GM23338 (cell line): Measurements from ENCODE around the gene WIPF3. TPM values are rescaled to one million over a fixed set of nuclear protein-coding genes. Genes with fewer than 3 reads are reported as not detected.

Experiments
- ATAC-seq: fragments of 200-7000 bp; cut with Tn5 transposase; 3 replicates; pipeline ENCODE4 v1.9.1; 2020
- DNase-seq: peaks from one replicate; pipeline ENCODE4 v3.0.0-alpha.2; 2015; ENCODE audit warnings: low spot score
- H2AFZ ChIP-seq: fragments of 200-600 bp; sonication (generic); 2 replicates; pipeline ENCODE4 v1.8.0; 2016; ENCODE audit warnings: antibody characterized with exemption, mild to moderate bottlenecking, moderate library complexity
- H3F3A ChIP-seq: fragments of 200-600 bp; sonication (generic); replicated peaks from 2 replicates; pipeline ENCODE4 v1.8.0; 2017; ENCODE audit warnings: antibody characterized with exemption, mixed run types, low read depth
- H3K27ac ChIP-seq: fragments of 200-600 bp; sonication (generic); 2 replicates; pipeline ENCODE4 v1.6.1; 2016; ENCODE audit warnings: low read depth
- H3K27me3 ChIP-seq: fragments of 200-600 bp; sonication (generic); 2 replicates; pipeline ENCODE4 v1.8.0; 2016; ENCODE audit warnings: mild to moderate bottlenecking, mixed run types, moderate library complexity; ENCODE audit not compliant: insufficient read depth
- H3K36me3 ChIP-seq: fragments of 200-600 bp; sonication (generic); 2 replicates; pipeline ENCODE4 v1.8.0; 2016; ENCODE audit warnings: mild to moderate bottlenecking; ENCODE audit not compliant: insufficient read depth
- H3K4me1 ChIP-seq: fragments of 200-600 bp; sonication (generic); 2 replicates; pipeline ENCODE4 v1.8.0; 2016; ENCODE audit warnings: mild to moderate bottlenecking, moderate library complexity; ENCODE audit not compliant: insufficient read depth
- H3K4me2 ChIP-seq: fragments of 200-600 bp; sonication (generic); 2 replicates; pipeline ENCODE4 v1.7.1; 2017; ENCODE audit warnings: mixed run types
- H3K4me3 ChIP-seq: fragments of 200-600 bp; sonication (generic); 2 replicates; pipeline ENCODE4 v1.6.1; 2016; ENCODE audit warnings: mixed run types
- H3K79me2 ChIP-seq: fragments of 200-600 bp; sonication (generic); replicated peaks from 2 replicates; pipeline ENCODE4 v1.8.0; 2017; ENCODE audit warnings: mild to moderate bottlenecking; ENCODE audit not compliant: insufficient read depth
- H3K9me2 ChIP-seq: fragments of 200-600 bp; sonication (generic); 2 replicates; pipeline ENCODE4 v1.8.0; 2017; ENCODE audit not compliant: insufficient read depth
- H4K20me1 ChIP-seq: fragments of 200-600 bp; sonication (generic); replicated peaks from 2 replicates; pipeline ENCODE4 v1.8.0; 2017; ENCODE audit warnings: mild to moderate bottlenecking; ENCODE audit not compliant: insufficient read depth
- H3K27ac Mint-ChIP-seq: 2 replicates; pipeline ENCODE4 v1.8.0; 2020; ENCODE audit warnings: inconsistent platforms, mild to moderate bottlenecking, moderate library complexity, mixed read lengths
- H3K27me3 Mint-ChIP-seq: 3 replicates; pipeline ENCODE4 v1.8.0; 2022; ENCODE audit warnings: low read depth, mild to moderate bottlenecking, moderate library complexity, mixed read lengths, inconsistent platforms; ENCODE audit not compliant: insufficient read depth, poor library complexity
- H3K36me3 Mint-ChIP-seq: 3 replicates; pipeline ENCODE4 v1.8.0; 2021; ENCODE audit warnings: low read depth, mild to moderate bottlenecking, inconsistent platforms, moderate library complexity, mixed read lengths
- H3K4me1 Mint-ChIP-seq: 3 replicates; pipeline ENCODE4 v1.8.0; 2020; ENCODE audit warnings: mild to moderate bottlenecking, inconsistent platforms, mixed read lengths
- H3K4me3 Mint-ChIP-seq: 3 replicates; pipeline ENCODE4 v1.8.0; 2021; ENCODE audit warnings: moderate library complexity, mild to moderate bottlenecking, inconsistent platforms, mixed read lengths
- H3K9me3 Mint-ChIP-seq: 3 replicates; pipeline ENCODE4 v1.8.0; 2020; ENCODE audit warnings: moderate library complexity, mild to moderate bottlenecking, inconsistent platforms, mixed read lengths
- CREB1 ChIP-seq: fragments of 250-450 bp; sonication (Bioruptor Pico); IDR thresholded peaks from 2 replicates; pipeline ENCODE4 v1.5.0; 2020; ENCODE audit warnings: low read depth, mild to moderate bottlenecking, moderate library complexity
- EZH2 ChIP-seq: fragments of 200-600 bp; sonication (generic); IDR thresholded peaks from one replicate; pipeline ENCODE4 v1.8.0; 2017; ENCODE audit warnings: antibody characterized with exemption, mild to moderate bottlenecking, low read depth; ENCODE audit not compliant: unreplicated experiment
- EZH2phosphoT487 ChIP-seq: fragments of 200-600 bp; sonication (generic); IDR thresholded peaks from one replicate; pipeline ENCODE4 v1.8.1; 2018; ENCODE audit warnings: antibody characterized with exemption; ENCODE audit not compliant: unreplicated experiment
- JUNB ChIP-seq: IDR thresholded peaks from one replicate; pipeline ENCODE4 v1.6.1; 2016; ENCODE audit warnings: antibody characterized with exemption; ENCODE audit not compliant: unreplicated experiment
- NANOG ChIP-seq: IDR thresholded peaks from 2 replicates; pipeline ENCODE4 v1.6.1; 2016; ENCODE audit warnings: antibody characterized with exemption, borderline replicate concordance
- POLR2AphosphoS5 ChIP-seq: IDR thresholded peaks from 2 replicates; pipeline ENCODE4 v1.6.1; 2016; ENCODE audit warnings: antibody characterized with exemption, low read depth
- ZNF114 ChIP-seq: fragments of 250-450 bp; sonication (Bioruptor Pico); IDR thresholded peaks from 2 replicates; pipeline ENCODE4 v1.5.0; 2020; ENCODE audit warnings: mild to moderate bottlenecking, moderate library complexity
- ZNF331 ChIP-seq: fragments of 250-450 bp; sonication (Bioruptor Pico); IDR thresholded peaks from 2 replicates; pipeline ENCODE4 v1.5.0; 2020; ENCODE audit warnings: low read depth, mild to moderate bottlenecking, moderate library complexity
- polyA plus RNA-seq: library from polyadenylated mRNA; unstranded; fragments of >200 nt; fragmentation: Nextera tagmentation; extraction: Ambion mirVana; gene quantifications from 2 replicates; pipeline ENCODE4 v1.2.1, GENCODE V29; 2016
- total RNA-seq: library from RNA; depleted of rRNA; stranded (reverse); fragments of >200 nt; shearing (Covaris generic); gene quantifications from 2 replicates; pipeline ENCODE4 v1.2.3, GENCODE V29; 2014
- TF ChIP-seq, protein P1 (sequence below): IDR thresholded peaks from 2 replicates; pipeline ENCODE4 v1.6.1; 2016; ENCODE audit warnings: antibody characterized with exemption
- TF ChIP-seq, protein P2 (sequence below): IDR thresholded peaks from one replicate; pipeline ENCODE4 v1.6.1; 2018; ENCODE audit warnings: antibody characterized with exemption; ENCODE audit not compliant: unreplicated experiment
- TF ChIP-seq, protein P3 (sequence below), 2 experiments: fragments of 200-600 bp in 1 of 2; sonication (generic) in 1 of 2; conservative IDR thresholded peaks; 2 replicates each; pipeline versions ENCODE4 v1.5.1 to v1.6.1; 2016 to 2017; ENCODE audit warnings: antibody characterized with exemption in 2 of 2, low read depth in 2 of 2, mild to moderate bottlenecking in 2 of 2, moderate library complexity in 1 of 2
- TF ChIP-seq, protein P4 (sequence below): fragments of 250-450 bp; sonication (Bioruptor Pico); IDR thresholded peaks from 2 replicates; pipeline ENCODE4 v1.5.0; 2020; ENCODE audit warnings: mild to moderate bottlenecking, moderate library complexity

Gene WIPF3
- total and polyA plus RNA-seq, 2 experiments from 2014 or later = 5.7 to 11.4 TPM

DNA sequence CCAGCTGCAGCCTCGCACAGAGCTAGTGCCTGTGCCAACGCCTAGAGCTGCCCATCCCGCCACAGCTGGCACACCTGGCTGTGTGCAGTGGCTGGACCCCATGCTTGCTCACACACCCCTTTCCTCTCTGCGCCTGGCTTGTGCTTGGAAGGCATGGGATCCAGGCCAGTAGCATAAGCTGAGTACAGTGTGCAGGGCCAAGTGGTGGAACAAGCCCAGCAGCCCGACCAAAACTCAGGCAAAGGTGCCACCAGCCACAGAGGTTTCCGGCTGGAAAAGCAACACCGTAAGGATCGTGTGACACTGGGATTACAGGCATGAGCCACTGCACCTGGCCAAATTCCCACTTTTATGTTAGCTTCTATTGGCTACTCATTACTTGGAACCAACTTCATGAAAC, 144.9 kb downstream of the WIPF3 start:
- ATAC-seq (no peak), DNase-seq (no peak)
- Histone ChIP-seq H3F3A (no peaks in the 10 kb centered on the region), H3K27me3 (no peaks in the 10 kb centered on the region), H3K9me2 (no peaks in the 10 kb centered on the region), H3K79me2 (peaks cover 1% of the 10 kb centered on the region), H3K4me2 (no peak overlapping the region), H3K4me1 (peaks cover under 1% of the 10 kb centered on the region; the same call in 1 of the 2 replicates), H3K36me3 (peaks cover 16% of the 10 kb centered on the region), H3K4me3 (no peak overlapping the region), H2AFZ (no peak overlapping the region), H4K20me1 (no peaks in the 10 kb centered on the region; the same call in 1 of the 2 replicates), H3K27ac (no peak overlapping the region)
- H3K9me3 Mint-ChIP-seq = peaks cover 7% of the 10 kb centered on the region
- peaks cover 50% of the 10 kb centered on the region for H3K36me3 Mint-ChIP-seq
- H3K27ac Mint-ChIP-seq = no peak overlapping the region
- peaks cover 6% of the 10 kb centered on the region; the same call in 2 of the 3 replicates for H3K4me1 Mint-ChIP-seq
- no peak overlapping the region for H3K4me3 Mint-ChIP-seq
- TF ChIP-seq, protein P1, sequence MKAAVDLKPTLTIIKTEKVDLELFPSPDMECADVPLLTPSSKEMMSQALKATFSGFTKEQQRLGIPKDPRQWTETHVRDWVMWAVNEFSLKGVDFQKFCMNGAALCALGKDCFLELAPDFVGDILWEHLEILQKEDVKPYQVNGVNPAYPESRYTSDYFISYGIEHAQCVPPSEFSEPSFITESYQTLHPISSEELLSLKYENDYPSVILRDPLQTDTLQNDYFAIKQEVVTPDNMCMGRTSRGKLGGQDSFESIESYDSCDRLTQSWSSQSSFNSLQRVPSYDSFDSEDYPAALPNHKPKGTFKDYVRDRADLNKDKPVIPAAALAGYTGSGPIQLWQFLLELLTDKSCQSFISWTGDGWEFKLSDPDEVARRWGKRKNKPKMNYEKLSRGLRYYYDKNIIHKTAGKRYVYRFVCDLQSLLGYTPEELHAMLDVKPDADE = no peak
- TF ChIP-seq, protein P2, sequence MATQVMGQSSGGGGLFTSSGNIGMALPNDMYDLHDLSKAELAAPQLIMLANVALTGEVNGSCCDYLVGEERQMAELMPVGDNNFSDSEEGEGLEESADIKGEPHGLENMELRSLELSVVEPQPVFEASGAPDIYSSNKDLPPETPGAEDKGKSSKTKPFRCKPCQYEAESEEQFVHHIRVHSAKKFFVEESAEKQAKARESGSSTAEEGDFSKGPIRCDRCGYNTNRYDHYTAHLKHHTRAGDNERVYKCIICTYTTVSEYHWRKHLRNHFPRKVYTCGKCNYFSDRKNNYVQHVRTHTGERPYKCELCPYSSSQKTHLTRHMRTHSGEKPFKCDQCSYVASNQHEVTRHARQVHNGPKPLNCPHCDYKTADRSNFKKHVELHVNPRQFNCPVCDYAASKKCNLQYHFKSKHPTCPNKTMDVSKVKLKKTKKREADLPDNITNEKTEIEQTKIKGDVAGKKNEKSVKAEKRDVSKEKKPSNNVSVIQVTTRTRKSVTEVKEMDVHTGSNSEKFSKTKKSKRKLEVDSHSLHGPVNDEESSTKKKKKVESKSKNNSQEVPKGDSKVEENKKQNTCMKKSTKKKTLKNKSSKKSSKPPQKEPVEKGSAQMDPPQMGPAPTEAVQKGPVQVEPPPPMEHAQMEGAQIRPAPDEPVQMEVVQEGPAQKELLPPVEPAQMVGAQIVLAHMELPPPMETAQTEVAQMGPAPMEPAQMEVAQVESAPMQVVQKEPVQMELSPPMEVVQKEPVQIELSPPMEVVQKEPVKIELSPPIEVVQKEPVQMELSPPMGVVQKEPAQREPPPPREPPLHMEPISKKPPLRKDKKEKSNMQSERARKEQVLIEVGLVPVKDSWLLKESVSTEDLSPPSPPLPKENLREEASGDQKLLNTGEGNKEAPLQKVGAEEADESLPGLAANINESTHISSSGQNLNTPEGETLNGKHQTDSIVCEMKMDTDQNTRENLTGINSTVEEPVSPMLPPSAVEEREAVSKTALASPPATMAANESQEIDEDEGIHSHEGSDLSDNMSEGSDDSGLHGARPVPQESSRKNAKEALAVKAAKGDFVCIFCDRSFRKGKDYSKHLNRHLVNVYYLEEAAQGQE = no peak
- TF ChIP-seq ZNF331 (no peak), EZH2 (no peak), POLR2AphosphoS5 (no peak), CREB1 (CRISPR knock-in tag) (no peak), EZH2phosphoT487 (no peak), NANOG (no peak), ZNF114 (CRISPR knock-in tag) (no peak), JUNB (no peak)
- TF ChIP-seq, protein P3, sequence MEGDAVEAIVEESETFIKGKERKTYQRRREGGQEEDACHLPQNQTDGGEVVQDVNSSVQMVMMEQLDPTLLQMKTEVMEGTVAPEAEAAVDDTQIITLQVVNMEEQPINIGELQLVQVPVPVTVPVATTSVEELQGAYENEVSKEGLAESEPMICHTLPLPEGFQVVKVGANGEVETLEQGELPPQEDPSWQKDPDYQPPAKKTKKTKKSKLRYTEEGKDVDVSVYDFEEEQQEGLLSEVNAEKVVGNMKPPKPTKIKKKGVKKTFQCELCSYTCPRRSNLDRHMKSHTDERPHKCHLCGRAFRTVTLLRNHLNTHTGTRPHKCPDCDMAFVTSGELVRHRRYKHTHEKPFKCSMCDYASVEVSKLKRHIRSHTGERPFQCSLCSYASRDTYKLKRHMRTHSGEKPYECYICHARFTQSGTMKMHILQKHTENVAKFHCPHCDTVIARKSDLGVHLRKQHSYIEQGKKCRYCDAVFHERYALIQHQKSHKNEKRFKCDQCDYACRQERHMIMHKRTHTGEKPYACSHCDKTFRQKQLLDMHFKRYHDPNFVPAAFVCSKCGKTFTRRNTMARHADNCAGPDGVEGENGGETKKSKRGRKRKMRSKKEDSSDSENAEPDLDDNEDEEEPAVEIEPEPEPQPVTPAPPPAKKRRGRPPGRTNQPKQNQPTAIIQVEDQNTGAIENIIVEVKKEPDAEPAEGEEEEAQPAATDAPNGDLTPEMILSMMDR (conservative IDR thresholded peaks at IDR 0.05; ENCODE audit: low read depth in 2 of 2) = no peak
- TF ChIP-seq, protein P4, sequence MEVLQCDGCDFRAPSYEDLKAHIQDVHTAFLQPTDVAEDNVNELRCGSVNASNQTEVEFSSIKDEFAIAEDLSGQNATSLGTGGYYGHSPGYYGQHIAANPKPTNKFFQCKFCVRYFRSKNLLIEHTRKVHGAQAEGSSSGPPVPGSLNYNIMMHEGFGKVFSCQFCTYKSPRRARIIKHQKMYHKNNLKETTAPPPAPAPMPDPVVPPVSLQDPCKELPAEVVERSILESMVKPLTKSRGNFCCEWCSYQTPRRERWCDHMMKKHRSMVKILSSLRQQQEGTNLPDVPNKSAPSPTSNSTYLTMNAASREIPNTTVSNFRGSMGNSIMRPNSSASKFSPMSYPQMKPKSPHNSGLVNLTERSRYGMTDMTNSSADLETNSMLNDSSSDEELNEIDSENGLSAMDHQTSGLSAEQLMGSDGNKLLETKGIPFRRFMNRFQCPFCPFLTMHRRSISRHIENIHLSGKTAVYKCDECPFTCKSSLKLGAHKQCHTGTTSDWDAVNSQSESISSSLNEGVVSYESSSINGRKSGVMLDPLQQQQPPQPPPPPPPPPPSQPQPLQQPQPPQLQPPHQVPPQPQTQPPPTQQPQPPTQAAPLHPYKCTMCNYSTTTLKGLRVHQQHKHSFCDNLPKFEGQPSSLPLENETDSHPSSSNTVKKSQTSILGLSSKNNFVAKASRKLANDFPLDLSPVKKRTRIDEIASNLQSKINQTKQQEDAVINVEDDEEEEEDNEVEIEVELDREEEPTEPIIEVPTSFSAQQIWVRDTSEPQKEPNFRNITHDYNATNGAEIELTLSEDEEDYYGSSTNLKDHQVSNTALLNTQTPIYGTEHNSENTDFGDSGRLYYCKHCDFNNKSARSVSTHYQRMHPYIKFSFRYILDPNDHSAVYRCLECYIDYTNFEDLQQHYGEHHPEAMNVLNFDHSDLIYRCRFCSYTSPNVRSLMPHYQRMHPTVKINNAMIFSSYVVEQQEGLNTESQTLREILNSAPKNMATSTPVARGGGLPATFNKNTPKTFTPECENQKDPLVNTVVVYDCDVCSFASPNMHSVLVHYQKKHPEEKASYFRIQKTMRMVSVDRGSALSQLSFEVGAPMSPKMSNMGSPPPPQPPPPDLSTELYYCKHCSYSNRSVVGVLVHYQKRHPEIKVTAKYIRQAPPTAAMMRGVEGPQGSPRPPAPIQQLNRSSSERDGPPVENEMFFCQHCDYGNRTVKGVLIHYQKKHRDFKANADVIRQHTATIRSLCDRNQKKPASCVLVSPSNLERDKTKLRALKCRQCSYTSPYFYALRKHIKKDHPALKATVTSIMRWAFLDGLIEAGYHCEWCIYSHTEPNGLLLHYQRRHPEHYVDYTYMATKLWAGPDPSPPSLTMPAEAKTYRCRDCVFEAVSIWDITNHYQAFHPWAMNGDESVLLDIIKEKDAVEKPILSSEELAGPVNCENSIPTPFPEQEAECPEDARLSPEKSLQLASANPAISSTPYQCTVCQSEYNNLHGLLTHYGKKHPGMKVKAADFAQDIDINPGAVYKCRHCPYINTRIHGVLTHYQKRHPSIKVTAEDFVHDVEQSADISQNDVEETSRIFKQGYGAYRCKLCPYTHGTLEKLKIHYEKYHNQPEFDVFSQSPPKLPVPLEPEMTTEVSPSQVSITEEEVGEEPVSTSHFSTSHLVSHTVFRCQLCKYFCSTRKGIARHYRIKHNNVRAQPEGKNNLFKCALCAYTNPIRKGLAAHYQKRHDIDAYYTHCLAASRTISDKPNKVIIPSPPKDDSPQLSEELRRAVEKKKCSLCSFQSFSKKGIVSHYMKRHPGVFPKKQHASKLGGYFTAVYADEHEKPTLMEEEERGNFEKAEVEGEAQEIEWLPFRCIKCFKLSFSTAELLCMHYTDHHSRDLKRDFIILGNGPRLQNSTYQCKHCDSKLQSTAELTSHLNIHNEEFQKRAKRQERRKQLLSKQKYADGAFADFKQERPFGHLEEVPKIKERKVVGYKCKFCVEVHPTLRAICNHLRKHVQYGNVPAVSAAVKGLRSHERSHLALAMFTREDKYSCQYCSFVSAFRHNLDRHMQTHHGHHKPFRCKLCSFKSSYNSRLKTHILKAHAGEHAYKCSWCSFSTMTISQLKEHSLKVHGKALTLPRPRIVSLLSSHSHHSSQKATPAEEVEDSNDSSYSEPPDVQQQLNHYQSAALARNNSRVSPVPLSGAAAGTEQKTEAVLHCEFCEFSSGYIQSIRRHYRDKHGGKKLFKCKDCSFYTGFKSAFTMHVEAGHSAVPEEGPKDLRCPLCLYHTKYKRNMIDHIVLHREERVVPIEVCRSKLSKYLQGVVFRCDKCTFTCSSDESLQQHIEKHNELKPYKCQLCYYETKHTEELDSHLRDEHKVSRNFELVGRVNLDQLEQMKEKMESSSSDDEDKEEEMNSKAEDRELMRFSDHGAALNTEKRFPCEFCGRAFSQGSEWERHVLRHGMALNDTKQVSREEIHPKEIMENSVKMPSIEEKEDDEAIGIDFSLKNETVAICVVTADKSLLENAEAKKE (CRISPR knock-in tag) = no peak
- no peaks in the 10 kb centered on the region for H3K27me3 Mint-ChIP-seq
